HepG2 (cell line): Measurements from ENCODE around the gene CEP162. TPM values are rescaled to one million over a fixed set of nuclear protein-coding genes. Genes with fewer than 3 reads are reported as not detected.

Source experiments
- BATF2 ChIP-seq: sonication (generic); formaldehyde crosslinking; IDR thresholded peaks from 2 replicates; pipeline ENCODE4 v1.8.0; 2022; ENCODE audit warnings: mild to moderate bottlenecking, missing genetic modification reagents, moderate library complexity
- BHLHE40 ChIP-seq: IDR thresholded peaks from 2 replicates; pipeline ENCODE4 v1.6.1; 2011; ENCODE audit warnings: low read length, improper control_type of control experiment
- CENPX ChIP-seq: sonication (generic); formaldehyde crosslinking; IDR thresholded peaks from 2 replicates; pipeline ENCODE4 v1.9.0; 2021; ENCODE audit warnings: mild to moderate bottlenecking, missing genetic modification reagents, moderate library complexity
- CTCF ChIP-seq: sonication (generic); formaldehyde crosslinking; IDR thresholded peaks from 2 replicates; pipeline ENCODE4 v1.5.0; 2020; ENCODE audit warnings: mild to moderate bottlenecking, missing genetic modification reagents, moderate library complexity
- DNMT1 ChIP-seq: sonication (generic); formaldehyde crosslinking; IDR thresholded peaks from 2 replicates; pipeline ENCODE4 v1.5.1; 2020; ENCODE audit warnings: mild to moderate bottlenecking, missing genetic modification reagents
- FOXJ3 ChIP-seq: sonication (generic); formaldehyde crosslinking; IDR thresholded peaks from 2 replicates; pipeline ENCODE4 v1.4.0; 2020; ENCODE audit warnings: missing genetic modification reagents, mild to moderate bottlenecking, borderline replicate concordance
- HOXA9 ChIP-seq: sonication (generic); formaldehyde crosslinking; IDR thresholded peaks from 2 replicates; pipeline ENCODE4 v1.8.1; 2022; ENCODE audit warnings: missing genetic modification reagents, mild to moderate bottlenecking, moderate library complexity, borderline replicate concordance
- LBX2 ChIP-seq: sonication (generic); formaldehyde crosslinking; IDR thresholded peaks from 2 replicates; pipeline ENCODE4 v1.5.0; 2020; ENCODE audit warnings: missing genetic modification reagents, mild to moderate bottlenecking, borderline replicate concordance
- MEIS1 ChIP-seq: sonication (generic); formaldehyde crosslinking; IDR thresholded peaks from 2 replicates; pipeline ENCODE4 v1.9.0; 2021; ENCODE audit warnings: mild to moderate bottlenecking, missing genetic modification reagents, moderate library complexity, borderline replicate concordance
- PHB2 ChIP-seq: fragments of 450-650 bp; IDR thresholded peaks from 2 replicates; pipeline ENCODE4 v1.6.1; 2018; ENCODE audit not compliant: partially characterized antibody
- RARA ChIP-seq: IDR thresholded peaks from 2 replicates; pipeline ENCODE4 v1.6.1; 2016; ENCODE audit warnings: missing genetic modification reagents, missing compliant biosample characterization
- REST ChIP-seq, 2 experiments: IDR thresholded peaks; 2 replicates each; pipeline ENCODE4 v1.6.1; 2011 to 2012; ENCODE audit warnings: low read length in 2 of 2, borderline replicate concordance in 1 of 2, low read depth in 1 of 2, mild to moderate bottlenecking in 1 of 2, moderate library complexity in 1 of 2
- SP5 ChIP-seq: IDR thresholded peaks from 2 replicates; pipeline ENCODE4 v1.6.1; 2016; ENCODE audit warnings: low read depth, borderline replicate concordance
- TBP ChIP-seq: sonication (generic); formaldehyde crosslinking; IDR thresholded peaks from 2 replicates; pipeline ENCODE4 v1.5.0; 2020; ENCODE audit warnings: missing genetic modification reagents
- TBX2 ChIP-seq: sonication (generic); formaldehyde crosslinking; IDR thresholded peaks from 2 replicates; pipeline ENCODE4 v1.5.0; 2020; ENCODE audit warnings: missing genetic modification reagents, mild to moderate bottlenecking, borderline replicate concordance
- U2AF1 ChIP-seq: fragments of 200-400 bp; formaldehyde crosslinking; optimal IDR thresholded peaks from 2 replicates; pipeline ENCODE3; 2017; ENCODE audit warnings: mild to moderate bottlenecking, low read depth, low read length
- ZBTB14 ChIP-seq: sonication (generic); formaldehyde crosslinking; IDR thresholded peaks from 2 replicates; pipeline ENCODE4 v1.4.0; 2020; ENCODE audit warnings: missing genetic modification reagents
- ZNF136 ChIP-seq: sonication (generic); formaldehyde crosslinking; IDR thresholded peaks from 2 replicates; pipeline ENCODE4 v1.8.1; 2022; ENCODE audit warnings: low read depth, mild to moderate bottlenecking, moderate library complexity, missing genetic modification reagents
- ZNF572 ChIP-seq: sonication (generic); formaldehyde crosslinking; IDR thresholded peaks from 2 replicates; pipeline ENCODE4 v1.5.1; 2020; ENCODE audit warnings: mild to moderate bottlenecking, missing genetic modification reagents
- ZNF672 ChIP-seq: sonication (generic); formaldehyde crosslinking; IDR thresholded peaks from 2 replicates; pipeline ENCODE4 v1.8.1; 2022; ENCODE audit warnings: missing genetic modification reagents
- ZNF839 ChIP-seq: sonication (generic); formaldehyde crosslinking; IDR thresholded peaks from 2 replicates; pipeline ENCODE4 v1.4.0; 2020; ENCODE audit warnings: missing genetic modification reagents, mild to moderate bottlenecking, borderline replicate concordance
- polyA plus RNA-seq, 8 experiments: library from polyadenylated mRNA; depleted of rRNA in 3 of 8; stranded (reverse) in 7 of 8; unstranded in 1 of 8; fragments of >200 nt; fragmentation: Illumina TruSeq in 4 of 8; extraction: Trizol in 4 of 8; gene quantifications; 2 replicates each; pipeline versions ENCODE4 v1.2.1 to v1.2.3, GENCODE V29; 2011 to 2016; ENCODE audit warnings: low read depth in 4 of 8, missing spikeins in 1 of 8, mixed read lengths in 1 of 8; ENCODE audit not compliant: insufficient read depth in 1 of 8
- total RNA-seq, 5 experiments: library from RNA; depleted of rRNA; stranded (reverse); fragments of >200 nt; fragmentation: Illumina TruSeq; extraction: Trizol; gene quantifications; 2 replicates each; pipeline ENCODE4 v1.2.3, GENCODE V29; 2016; ENCODE audit warnings: low read depth in 1 of 5

Gene CEP162
- total and polyA plus RNA-seq, 2 of the 13 experiments (the other 11 are each of a cell fraction or from before 2014, with no cell fraction given), result 0.50 to 7.9 TPM

- TF ChIP-seq TBX2 (CRISPR knock-in tag) (peak; percentile 41; the same call in 1 of the 2 replicates), RARA (CRISPR knock-in tag) (0 out of 2 replicates have a peak, but pooled peaks have one; percentile 20), ZNF572 (CRISPR knock-in tag) (no peak), ZNF839 (no peak; the same call in 1 of the 2 replicates), DNMT1 (CRISPR knock-in tag) (no peak), BATF2 (no peak), MEIS1 (CRISPR knock-in tag) (no peak), LBX2 (CRISPR knock-in tag) (no peak), CTCF (CRISPR knock-in tag) (peak; percentile 62), PHB2 (no peak), BHLHE40 (no peak; the same call in 1 of the 2 replicates), CENPX (no peak), FOXJ3 (CRISPR knock-in tag) (no peak; the same call in 1 of the 2 replicates), TBP (CRISPR knock-in tag) (no peak), U2AF1 (no peak), REST (IDR thresholded peaks at IDR 0.05; ENCODE audit: borderline replicate concordance in 1 of 2, low read depth in 1 of 2, low read length in 2 of 2) (no peak), SP5 (CRISPR knock-in tag) (no peak), ZNF672 (CRISPR knock-in tag) (no peak), ZBTB14 (CRISPR knock-in tag) (no peak), ZNF136 (CRISPR knock-in tag) (no peak), HOXA9 (CRISPR knock-in tag) (no peak)
Observed at GRCh38 chr6:84227434-84228197, at the start of gene CEP162 (continued).
